ENCODE results near the gene LHX4. TPM values are rescaled to one million over a fixed set of nuclear protein-coding genes. Genes with fewer than 3 reads are reported as not detected.

LHX4 gene
- total and polyA plus RNA-seq, 10 of the 15 experiments (the other 5 are each of a cell fraction or from before 2014, with no cell fraction given), result 0.05 to 0.80 (median 0.32) TPM; not detected in 6

- TF ChIP-seq, protein P1, sequence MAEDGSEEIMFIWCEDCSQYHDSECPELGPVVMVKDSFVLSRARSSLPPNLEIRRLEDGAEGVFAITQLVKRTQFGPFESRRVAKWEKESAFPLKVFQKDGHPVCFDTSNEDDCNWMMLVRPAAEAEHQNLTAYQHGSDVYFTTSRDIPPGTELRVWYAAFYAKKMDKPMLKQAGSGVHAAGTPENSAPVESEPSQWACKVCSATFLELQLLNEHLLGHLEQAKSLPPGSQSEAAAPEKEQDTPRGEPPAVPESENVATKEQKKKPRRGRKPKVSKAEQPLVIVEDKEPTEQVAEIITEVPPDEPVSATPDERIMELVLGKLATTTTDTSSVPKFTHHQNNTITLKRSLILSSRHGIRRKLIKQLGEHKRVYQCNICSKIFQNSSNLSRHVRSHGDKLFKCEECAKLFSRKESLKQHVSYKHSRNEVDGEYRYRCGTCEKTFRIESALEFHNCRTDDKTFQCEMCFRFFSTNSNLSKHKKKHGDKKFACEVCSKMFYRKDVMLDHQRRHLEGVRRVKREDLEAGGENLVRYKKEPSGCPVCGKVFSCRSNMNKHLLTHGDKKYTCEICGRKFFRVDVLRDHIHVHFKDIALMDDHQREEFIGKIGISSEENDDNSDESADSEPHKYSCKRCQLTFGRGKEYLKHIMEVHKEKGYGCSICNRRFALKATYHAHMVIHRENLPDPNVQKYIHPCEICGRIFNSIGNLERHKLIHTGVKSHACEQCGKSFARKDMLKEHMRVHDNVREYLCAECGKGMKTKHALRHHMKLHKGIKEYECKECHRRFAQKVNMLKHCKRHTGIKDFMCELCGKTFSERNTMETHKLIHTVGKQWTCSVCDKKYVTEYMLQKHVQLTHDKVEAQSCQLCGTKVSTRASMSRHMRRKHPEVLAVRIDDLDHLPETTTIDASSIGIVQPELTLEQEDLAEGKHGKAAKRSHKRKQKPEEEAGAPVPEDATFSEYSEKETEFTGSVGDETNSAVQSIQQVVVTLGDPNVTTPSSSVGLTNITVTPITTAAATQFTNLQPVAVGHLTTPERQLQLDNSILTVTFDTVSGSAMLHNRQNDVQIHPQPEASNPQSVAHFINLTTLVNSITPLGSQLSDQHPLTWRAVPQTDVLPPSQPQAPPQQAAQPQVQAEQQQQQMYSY (CRISPR knock-in tag; IDR thresholded peaks at IDR 0.05), result no peak
- TF ChIP-seq EP300 (IDR thresholded peaks at IDR 0.05; ENCODE audit: borderline replicate concordance in 1 of 2, control insufficient read depth in 1 of 2, low read depth in 2 of 2, low read length in 2 of 2), result no peak
- TF ChIP-seq POU2F2 (IDR thresholded peaks at IDR 0.05; ENCODE audit: borderline replicate concordance, low read depth, low read length), result no peak
- TF ChIP-seq EZH2 (IDR thresholded peaks at IDR 0.05; ENCODE audit: borderline replicate concordance, control insufficient read depth, low read depth, low read length), result no peak
- TF ChIP-seq FOXM1 (IDR thresholded peaks at IDR 0.05; ENCODE audit: low read depth, low read length), result no peak
- no peak for TF ChIP-seq YY1 (IDR thresholded peaks at IDR 0.05; ENCODE audit: low read depth, low read length)
These were observed 31.0 kb upstream of the LHX4 start (continued) for GRCh38 chr1:180199018-180199417.

- no peak overlapping the region for H2AFZ ChIP-seq (ENCODE audit: control insufficient read depth, low read depth, low read length)
- no peak overlapping the region for H3K9ac ChIP-seq (ENCODE audit: control insufficient read depth, insufficient read depth, low read length)
- 74% methylated on average over 7 of the region's 7 CpGs for WGBS (ENCODE audit: insufficient coverage, insufficient replicate concordance, low lambda C conversion rate, missing lambda C conversion rate)
- RAD21 ChIA-PET (ENCODE audit: unreplicated experiment), result no interaction called here
- CTCF ChIA-PET, result interaction anchor here (1.1 to 1.4 kb wide), 2 partner anchors 22 to 277 kb away, joined by 4 to 5 read pairs; no protein-coding TSS in a partner anchor
- H4K20me1 ChIP-seq (ENCODE audit: control insufficient read depth, insufficient read depth), result no peaks in the 10 kb centered on the region
- H3K4me1 ChIP-seq (ENCODE audit: control insufficient read depth, insufficient read depth, low read length), result no peaks in the 10 kb centered on the region
- BruUV-seq (replicated peaks), result no TSS peak
- no peak overlapping the region for H3K27ac ChIP-seq (ENCODE audit: control insufficient read depth, insufficient read depth)
- no peaks in the 10 kb centered on the region for H3K27me3 ChIP-seq (replicated peaks in 1 of 2; ENCODE audit: control insufficient read depth in 2 of 2, insufficient read depth in 2 of 2, low read length in 1 of 2)
- H3K79me2 ChIP-seq (ENCODE audit: control insufficient read depth, insufficient read depth, low read length), result no peaks in the 10 kb centered on the region
- no peaks in the 10 kb centered on the region for H3K9me3 ChIP-seq (replicated peaks; ENCODE audit: control insufficient read depth, insufficient read depth, low read length)
- peaks cover 0 to 3% of the 10 kb centered on the region in 2 experiments; a peak in 2 of 4 replicates for H3K36me3 ChIP-seq (ENCODE audit: control insufficient read depth in 2 of 2, insufficient read depth in 2 of 2, low read length in 1 of 2)
- FAIRE-seq (no peak), ATAC-seq (no peak), DNase-seq (ENCODE audit: low read depth, low spot score) (no peak)
- intact Hi-C loops (cut with micrococcal nuclease; ENCODE audit: unreplicated experiment) (no loop called here), in situ Hi-C loops (cut with MboI) (no loop called here)
- H3K4me2 ChIP-seq (ENCODE audit: control insufficient read depth, insufficient read depth), result no peak overlapping the region
- POLR2A ChIA-PET, result interaction anchor here (0.6 kb wide), 2 partner anchors 124 to 163 kb away, joined by 3 to 4 read pairs; no protein-coding TSS in a partner anchor
- SMC1A ChIA-PET (ENCODE audit: uncharacterized antibody, unreplicated experiment), result interaction anchor here (1.0 kb wide), 1 partner anchor 215 kb away, joined by 3 read pairs; no protein-coding TSS in a partner anchor
- H3K4me3 ChIP-seq, result no peak overlapping the region
- TF ChIP-seq IRF3 (IDR thresholded peaks at IDR 0.05), result no peak
- TF ChIP-seq, protein P2, sequence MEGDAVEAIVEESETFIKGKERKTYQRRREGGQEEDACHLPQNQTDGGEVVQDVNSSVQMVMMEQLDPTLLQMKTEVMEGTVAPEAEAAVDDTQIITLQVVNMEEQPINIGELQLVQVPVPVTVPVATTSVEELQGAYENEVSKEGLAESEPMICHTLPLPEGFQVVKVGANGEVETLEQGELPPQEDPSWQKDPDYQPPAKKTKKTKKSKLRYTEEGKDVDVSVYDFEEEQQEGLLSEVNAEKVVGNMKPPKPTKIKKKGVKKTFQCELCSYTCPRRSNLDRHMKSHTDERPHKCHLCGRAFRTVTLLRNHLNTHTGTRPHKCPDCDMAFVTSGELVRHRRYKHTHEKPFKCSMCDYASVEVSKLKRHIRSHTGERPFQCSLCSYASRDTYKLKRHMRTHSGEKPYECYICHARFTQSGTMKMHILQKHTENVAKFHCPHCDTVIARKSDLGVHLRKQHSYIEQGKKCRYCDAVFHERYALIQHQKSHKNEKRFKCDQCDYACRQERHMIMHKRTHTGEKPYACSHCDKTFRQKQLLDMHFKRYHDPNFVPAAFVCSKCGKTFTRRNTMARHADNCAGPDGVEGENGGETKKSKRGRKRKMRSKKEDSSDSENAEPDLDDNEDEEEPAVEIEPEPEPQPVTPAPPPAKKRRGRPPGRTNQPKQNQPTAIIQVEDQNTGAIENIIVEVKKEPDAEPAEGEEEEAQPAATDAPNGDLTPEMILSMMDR (IDR thresholded peaks at IDR 0.05 in 2 of 3, conservative IDR thresholded peaks at IDR 0.05 in 1 of 3; ENCODE audit: control insufficient read depth in 2 of 3, extremely low read depth in 1 of 3, insufficient read depth in 1 of 3, low read depth in 3 of 3, low read length in 3 of 3), result no peak
- TF ChIP-seq RELA (IDR thresholded peaks at IDR 0.05; ENCODE audit: borderline replicate concordance, partially characterized antibody), result no peak
- no peak for TF ChIP-seq RB1 (IDR thresholded peaks at IDR 0.05; ENCODE audit: borderline replicate concordance)
- no peak for TF ChIP-seq TCF7 (IDR thresholded peaks at IDR 0.05; ENCODE audit: borderline replicate concordance)
- TF ChIP-seq SMAD1 (IDR thresholded peaks at IDR 0.05; ENCODE audit: low read depth, partially characterized antibody), result no peak
- TF ChIP-seq CBFB (IDR thresholded peaks at IDR 0.05; ENCODE audit: low read depth), result no peak
- no peak for TF ChIP-seq HDAC2 (IDR thresholded peaks at IDR 0.05)
- TF ChIP-seq TBL1XR1 (IDR thresholded peaks at IDR 0.05; ENCODE audit: low read depth, low read length), result no peak
These were observed 28.4 kb upstream of the LHX4 start for GRCh38 chr1:180201451-180202200.
